ENCODE data around the gene NTN4. TPM values are rescaled to one million over a fixed set of nuclear protein-coding genes. Genes with fewer than 3 reads are reported as not detected.

The NTN4 gene
- total RNA-seq, 4 donors from 2014 or later: 30.8 to 50.6 (median 32.2) TPM

DNA sequence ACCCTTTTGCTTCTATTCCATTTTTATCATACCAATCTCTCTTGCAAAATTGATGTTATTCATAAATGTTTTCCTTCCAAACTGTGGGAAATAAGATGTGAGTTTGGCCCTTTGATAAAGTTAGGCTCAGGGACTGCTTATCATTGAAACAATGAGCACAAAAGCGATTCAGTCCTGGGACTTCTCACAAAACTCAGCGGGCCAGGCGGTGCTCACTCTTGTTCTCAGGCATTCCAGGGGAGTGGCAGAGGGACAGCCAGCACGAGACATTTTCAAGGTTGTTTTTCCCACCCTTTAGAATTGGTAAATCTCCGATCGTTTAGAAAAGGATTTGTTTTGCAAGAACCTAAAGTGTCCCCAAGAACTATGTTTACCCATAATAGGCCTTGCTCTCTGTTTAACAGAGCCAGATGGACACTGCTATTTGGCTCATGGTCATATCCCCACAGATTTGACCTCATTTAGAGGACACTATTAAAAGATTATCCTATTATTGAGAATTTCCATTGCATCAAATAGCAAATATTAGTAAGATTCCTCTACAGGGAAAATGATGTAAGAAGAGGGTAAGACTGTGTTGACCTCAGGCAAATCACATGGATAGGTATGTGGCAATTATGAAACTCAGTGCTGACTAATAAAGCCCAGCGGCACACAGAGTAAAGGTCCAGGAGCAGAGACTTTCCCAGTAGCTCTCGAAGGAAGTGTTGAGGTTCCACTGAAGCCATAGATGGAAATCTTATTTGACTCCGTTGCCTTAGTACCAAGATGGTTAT is 136.6 kb downstream of the NTN4 start:
- no peaks in the 10 kb centered on the region for H3K9me3 ChIP-seq
- H3K4me3 ChIP-seq: no peak overlapping the region
- H3K27me3 ChIP-seq: no peaks in the 10 kb centered on the region
- DNase-seq (ENCODE audit: low spot score in 2 of 2): peak in 1 of 2 donors; percentile 46
- TF ChIP-seq POLR2A (IDR thresholded peaks at IDR 0.05) (no peak), EP300 (IDR thresholded peaks at IDR 0.05) (peak in 1 of 2 donors; percentile 77)
- TF ChIP-seq, protein P1, sequence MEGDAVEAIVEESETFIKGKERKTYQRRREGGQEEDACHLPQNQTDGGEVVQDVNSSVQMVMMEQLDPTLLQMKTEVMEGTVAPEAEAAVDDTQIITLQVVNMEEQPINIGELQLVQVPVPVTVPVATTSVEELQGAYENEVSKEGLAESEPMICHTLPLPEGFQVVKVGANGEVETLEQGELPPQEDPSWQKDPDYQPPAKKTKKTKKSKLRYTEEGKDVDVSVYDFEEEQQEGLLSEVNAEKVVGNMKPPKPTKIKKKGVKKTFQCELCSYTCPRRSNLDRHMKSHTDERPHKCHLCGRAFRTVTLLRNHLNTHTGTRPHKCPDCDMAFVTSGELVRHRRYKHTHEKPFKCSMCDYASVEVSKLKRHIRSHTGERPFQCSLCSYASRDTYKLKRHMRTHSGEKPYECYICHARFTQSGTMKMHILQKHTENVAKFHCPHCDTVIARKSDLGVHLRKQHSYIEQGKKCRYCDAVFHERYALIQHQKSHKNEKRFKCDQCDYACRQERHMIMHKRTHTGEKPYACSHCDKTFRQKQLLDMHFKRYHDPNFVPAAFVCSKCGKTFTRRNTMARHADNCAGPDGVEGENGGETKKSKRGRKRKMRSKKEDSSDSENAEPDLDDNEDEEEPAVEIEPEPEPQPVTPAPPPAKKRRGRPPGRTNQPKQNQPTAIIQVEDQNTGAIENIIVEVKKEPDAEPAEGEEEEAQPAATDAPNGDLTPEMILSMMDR (IDR thresholded peaks at IDR 0.05): no peak
- WGBS, 2 donors: 63 to 66% methylated on average over 9 of the region's 9 CpGs
- no peaks in the 10 kb centered on the region for H3K36me3 ChIP-seq
- H3K27ac ChIP-seq: peak overlapping the region in 2 of 4 donors; percentile 35 to 55
- no peaks in the 10 kb centered on the region for H3K4me1 ChIP-seq

DNA sequence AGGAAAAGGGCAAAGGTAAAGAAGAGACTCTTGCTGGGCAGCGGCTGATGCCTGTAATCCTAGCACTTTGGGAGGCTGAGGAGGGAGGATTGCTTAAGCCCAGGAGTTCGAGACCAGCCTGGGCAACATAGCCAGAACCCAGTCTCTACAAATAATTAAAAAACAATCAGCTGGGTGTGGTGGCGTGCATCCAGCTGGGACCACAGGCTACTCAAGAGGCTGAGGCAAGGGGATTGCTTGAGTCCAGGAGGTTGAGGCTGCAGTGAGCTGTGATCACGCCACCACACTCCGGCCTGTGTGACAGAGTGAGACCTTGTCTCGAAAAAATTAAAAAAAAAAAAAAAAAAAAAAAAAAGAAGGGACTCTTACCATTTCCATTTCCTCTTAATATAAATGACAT is 138.9 kb downstream of the NTN4 start:
- 92 to 94% methylated on average over 6 of the region's 6 CpGs for WGBS, 2 donors
- H3K36me3 ChIP-seq: no peaks in the 10 kb centered on the region
- H3K4me1 ChIP-seq: peaks cover 0 to 6% (median 0%) of the 10 kb centered on the region in 4 donors
- no peaks in the 10 kb centered on the region for H3K9me3 ChIP-seq
- no peaks in the 10 kb centered on the region for H3K27me3 ChIP-seq
- no peak overlapping the region for H3K4me3 ChIP-seq
- no peak for DNase-seq (ENCODE audit: low spot score in 2 of 2)
- no peak overlapping the region for H3K27ac ChIP-seq
- TF ChIP-seq, protein P1 (IDR thresholded peaks at IDR 0.05): no peak

DNA sequence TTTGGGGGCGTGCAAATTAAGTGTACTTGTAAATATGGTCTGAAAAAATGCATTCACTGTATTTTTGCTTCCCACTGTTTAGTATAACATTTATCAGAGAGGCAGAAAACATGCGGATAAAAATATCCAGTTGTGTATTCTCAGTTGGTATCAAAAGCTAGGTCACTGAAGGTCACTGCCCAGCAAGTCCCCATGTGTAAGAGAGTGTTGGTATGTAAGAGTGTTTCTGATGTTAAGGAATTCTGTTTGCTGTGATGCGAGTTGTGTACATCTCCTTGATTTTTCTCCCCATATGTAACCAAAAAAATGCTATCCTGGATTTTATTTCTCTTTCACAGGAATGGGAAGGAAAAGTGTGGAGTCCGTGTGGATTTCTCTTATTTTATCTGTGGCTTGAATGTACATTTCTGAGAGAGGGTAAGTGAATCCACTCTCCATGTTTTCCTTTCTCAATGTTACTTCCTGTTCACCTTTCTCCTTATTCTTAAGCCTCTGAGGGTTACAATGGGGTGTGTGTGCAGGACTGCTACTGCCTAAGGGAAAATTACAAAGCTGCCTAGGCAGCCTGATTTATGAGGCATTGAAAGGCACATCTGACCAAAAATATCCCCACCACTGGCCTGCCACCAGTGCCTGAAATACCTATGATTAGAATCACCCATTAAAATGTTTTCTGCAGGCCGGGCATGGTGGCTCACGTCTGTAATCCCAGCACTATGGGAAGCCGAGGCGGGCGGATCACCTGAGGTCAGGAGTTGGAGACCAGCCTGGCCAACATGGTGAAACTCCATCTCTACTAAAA is 141.4 kb downstream of the NTN4 start:
- TF ChIP-seq POLR2A (IDR thresholded peaks at IDR 0.05) (no peak), EP300 (IDR thresholded peaks at IDR 0.05) (no peak)
- TF ChIP-seq, protein P1 (IDR thresholded peaks at IDR 0.05): no peak
- H3K9me3 ChIP-seq: no peaks in the 10 kb centered on the region
- 66 to 72% methylated on average over 9 of the region's 9 CpGs for WGBS, 2 donors
- no peak for DNase-seq (ENCODE audit: low spot score in 2 of 2)
- H3K27ac ChIP-seq: no peak overlapping the region
- no peaks in the 10 kb centered on the region for H3K36me3 ChIP-seq
- H3K27me3 ChIP-seq: no peaks in the 10 kb centered on the region
- H3K4me3 ChIP-seq: no peak overlapping the region
- peaks cover 0 to 12% (median 0%) of the 10 kb centered on the region in 4 donors for H3K4me1 ChIP-seq

DNA sequence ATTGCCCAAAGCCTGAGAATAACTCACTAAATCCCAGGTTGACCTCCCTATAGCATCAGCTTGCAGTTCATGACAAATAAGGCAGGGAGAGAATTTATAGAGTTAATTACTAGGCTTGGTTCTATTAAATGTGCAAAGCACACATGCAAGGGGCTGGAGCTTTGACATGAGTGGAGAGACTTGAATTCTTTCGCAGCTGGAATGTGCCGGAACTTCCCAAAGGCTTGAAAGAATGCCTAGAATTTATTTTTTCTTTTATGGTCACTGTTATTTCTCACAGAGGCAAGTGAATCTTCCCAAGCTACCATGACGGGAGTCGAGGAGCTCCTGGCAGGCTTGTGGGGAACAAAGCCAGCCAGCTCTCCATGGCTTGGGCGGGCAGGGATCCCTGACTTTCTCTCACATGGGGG is 143.8 kb downstream of the NTN4 start:
- H3K36me3 ChIP-seq: no peaks in the 10 kb centered on the region
- H3K4me3 ChIP-seq: peak overlapping the region in 1 of 4 donors; percentile 14
- H3K9me3 ChIP-seq: no peaks in the 10 kb centered on the region
- H3K27me3 ChIP-seq: no peaks in the 10 kb centered on the region
- H3K27ac ChIP-seq: peak overlapping the region in 2 of 4 donors; percentile 54 to 74
- DNase-seq (ENCODE audit: low spot score in 2 of 2): no peak
- WGBS, 2 donors: 13 to 15% methylated on average over 5 of the region's 5 CpGs
- no peak for TF ChIP-seq POLR2A (IDR thresholded peaks at IDR 0.05)
- TF ChIP-seq, protein P1 (IDR thresholded peaks at IDR 0.05): no peak
- TF ChIP-seq EP300 (IDR thresholded peaks at IDR 0.05): no peak
- peaks cover 0 to 12% (median 0%) of the 10 kb centered on the region in 4 donors for H3K4me1 ChIP-seq

DNA sequence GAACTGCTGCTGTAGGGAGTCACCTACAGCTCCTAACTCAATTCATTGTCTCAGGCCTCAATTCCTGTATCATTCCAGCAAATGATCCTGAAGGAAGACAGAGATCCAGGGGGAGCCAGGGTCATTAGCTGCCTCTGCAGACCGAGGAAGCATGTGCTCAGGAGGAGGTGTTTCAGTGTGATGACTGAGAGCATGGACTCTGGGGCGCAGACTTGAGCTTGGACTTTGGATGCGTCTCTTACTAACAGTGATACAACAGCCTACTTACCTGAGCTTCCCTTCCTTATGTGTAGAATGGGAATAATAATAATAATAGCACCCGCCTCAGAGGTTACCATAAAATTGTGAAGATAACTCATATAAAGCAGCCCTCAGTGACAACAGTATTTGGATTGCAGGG is 147.3 kb downstream of the NTN4 start:
- no peak overlapping the region for H3K4me3 ChIP-seq
- WGBS, 2 donors: 77 to 95% methylated on average over 4 of the region's 4 CpGs
- no peaks in the 10 kb centered on the region for H3K27me3 ChIP-seq
- TF ChIP-seq, protein P1 (IDR thresholded peaks at IDR 0.05): no peak
- TF ChIP-seq POLR2A (IDR thresholded peaks at IDR 0.05) (no peak), EP300 (IDR thresholded peaks at IDR 0.05) (no peak)
- DNase-seq (ENCODE audit: low spot score in 2 of 2): no peak
- H3K9me3 ChIP-seq: no peaks in the 10 kb centered on the region
- H3K36me3 ChIP-seq: no peaks in the 10 kb centered on the region
- H3K4me1 ChIP-seq: peaks cover 0 to 12% (median 0%) of the 10 kb centered on the region in 4 donors
- no peak overlapping the region for H3K27ac ChIP-seq
